HUES48 (cell line): ENCODE measurements around the gene C10orf120.

Experiments
- H3K27ac ChIP-seq: one replicate; pipeline ENCODE4 v1.7.0; 2013; ENCODE audit warnings: low read depth, low read length, inconsistent platforms
- H3K27me3 ChIP-seq: 2 replicates; pipeline ENCODE4 v1.6.1; 2013; ENCODE audit warnings: mild to moderate bottlenecking, low read length; ENCODE audit not compliant: control insufficient read depth, insufficient read depth
- H3K36me3 ChIP-seq: 2 replicates; pipeline ENCODE4 v1.6.1; 2013; ENCODE audit warnings: low read length; ENCODE audit not compliant: control insufficient read depth, insufficient read depth
- H3K4me1 ChIP-seq: 2 replicates; pipeline ENCODE4 v1.6.1; 2013; ENCODE audit warnings: mild to moderate bottlenecking, low read length; ENCODE audit not compliant: control insufficient read depth, insufficient read depth
- H3K4me3 ChIP-seq: 2 replicates; pipeline ENCODE4 v1.5.1; 2013; ENCODE audit warnings: mild to moderate bottlenecking, low read depth, low read length
- H3K9ac ChIP-seq: 2 replicates; pipeline ENCODE4 v1.6.1; 2013; ENCODE audit warnings: mild to moderate bottlenecking, low read depth, low read length, moderate library complexity
- H3K9me3 ChIP-seq: 2 replicates; pipeline ENCODE4 v1.6.1; 2013; ENCODE audit warnings: low read length; ENCODE audit not compliant: control insufficient read depth, insufficient read depth

C10orf120 gene

GRCh38 chr10:122699796-122700455 is at the start of gene C10orf120:
C10orf120 (minus strand) TSS chr10:122699846; CDS start chr10:122699790, 56 bp downstream.
- peaks cover 7% of the 10 kb centered on the region; the same call in 1 of the 2 replicates for H3K4me1 ChIP-seq
- H3K9me3 ChIP-seq, result no peaks in the 10 kb centered on the region
- H3K27me3 ChIP-seq, result no peaks in the 10 kb centered on the region
- no peak within 1 kb of the TSS for H3K4me3 ChIP-seq
- H3K36me3 ChIP-seq, result no peaks in the 10 kb centered on the region
- no peak within 1 kb of the TSS for H3K27ac ChIP-seq
- H3K9ac ChIP-seq, result no peak within 1 kb of the TSS

GRCh38 chr10:122748496-122748895 is 48.9 kb upstream of the C10orf120 start:
- Histone ChIP-seq H3K27ac (no peak overlapping the region), H3K36me3 (no peaks in the 10 kb centered on the region), H3K4me3 (no peak overlapping the region), H3K27me3 (no peaks in the 10 kb centered on the region), H3K9ac (no peak overlapping the region), H3K4me1 (no peaks in the 10 kb centered on the region), H3K9me3 (no peaks in the 10 kb centered on the region)

GRCh38 chr10:122746408-122746807 is 46.8 kb upstream of the C10orf120 start:
- H3K36me3 ChIP-seq, result no peaks in the 10 kb centered on the region
- H3K4me3 ChIP-seq, result no peak overlapping the region
- no peaks in the 10 kb centered on the region for H3K27me3 ChIP-seq
- H3K4me1 ChIP-seq, result no peaks in the 10 kb centered on the region
- H3K9me3 ChIP-seq, result no peaks in the 10 kb centered on the region
- H3K9ac ChIP-seq, result no peak overlapping the region
- no peak overlapping the region for H3K27ac ChIP-seq

- no peak overlapping the region for H3K4me3 ChIP-seq
- H3K9me3 ChIP-seq, result no peaks in the 10 kb centered on the region
- H3K4me1 ChIP-seq, result no peaks in the 10 kb centered on the region
- H3K9ac ChIP-seq, result no peak overlapping the region
- no peaks in the 10 kb centered on the region for H3K36me3 ChIP-seq
- H3K27ac ChIP-seq, result no peak overlapping the region
- no peaks in the 10 kb centered on the region for H3K27me3 ChIP-seq
Measured at GRCh38 chr10:122744257-122744656, 44.6 kb upstream of the C10orf120 start.

- Histone ChIP-seq H3K27me3 (no peaks in the 10 kb centered on the region), H3K9me3 (no peaks in the 10 kb centered on the region), H3K9ac (no peak overlapping the region), H3K4me1 (no peaks in the 10 kb centered on the region), H3K27ac (no peak overlapping the region), H3K36me3 (no peaks in the 10 kb centered on the region), H3K4me3 (no peak overlapping the region)
Measured at GRCh38 chr10:122740640-122741039, 41.0 kb upstream of the C10orf120 start.

- Histone ChIP-seq H3K9ac (no peak overlapping the region), H3K36me3 (no peaks in the 10 kb centered on the region), H3K9me3 (no peaks in the 10 kb centered on the region), H3K27me3 (no peaks in the 10 kb centered on the region), H3K4me1 (0 out of 2 replicates have a peak, but pooled peaks cover 3% of the 10 kb centered on the region), H3K4me3 (no peak overlapping the region), H3K27ac (no peak overlapping the region)
Measured at GRCh38 chr10:122738031-122738430, 38.4 kb upstream of the C10orf120 start.

GRCh38 chr10:122733931-122734665 is 34.5 kb upstream of the C10orf120 start:
- Histone ChIP-seq H3K27me3 (no peaks in the 10 kb centered on the region), H3K9ac (no peak overlapping the region), H3K27ac (no peak overlapping the region), H3K9me3 (no peaks in the 10 kb centered on the region), H3K36me3 (no peaks in the 10 kb centered on the region), H3K4me1 (0 out of 2 replicates have a peak, but pooled peaks cover 3% of the 10 kb centered on the region), H3K4me3 (no peak overlapping the region)

- H3K27ac ChIP-seq, result no peak overlapping the region
- H3K9ac ChIP-seq, result no peak overlapping the region
- H3K27me3 ChIP-seq, result no peaks in the 10 kb centered on the region
- no peaks in the 10 kb centered on the region for H3K36me3 ChIP-seq
- H3K9me3 ChIP-seq, result no peaks in the 10 kb centered on the region
- no peak overlapping the region for H3K4me3 ChIP-seq
- 0 out of 2 replicates have a peak, but pooled peaks cover 3% of the 10 kb centered on the region for H3K4me1 ChIP-seq
Measured at GRCh38 chr10:122733443-122733842, 33.8 kb upstream of the C10orf120 start.

- H3K36me3 ChIP-seq, result no peaks in the 10 kb centered on the region
- H3K4me3 ChIP-seq, result no peak overlapping the region
- no peak overlapping the region for H3K9ac ChIP-seq
- H3K9me3 ChIP-seq, result no peaks in the 10 kb centered on the region
- H3K27ac ChIP-seq, result no peak overlapping the region
- no peaks in the 10 kb centered on the region for H3K27me3 ChIP-seq
- peaks cover 6% of the 10 kb centered on the region; the same call in 1 of the 2 replicates for H3K4me1 ChIP-seq
Measured at GRCh38 chr10:122730238-122730637, 30.6 kb upstream of the C10orf120 start.

- H3K36me3 ChIP-seq, result no peaks in the 10 kb centered on the region
- no peak overlapping the region for H3K4me3 ChIP-seq
- H3K9ac ChIP-seq, result no peak overlapping the region
- H3K9me3 ChIP-seq, result no peaks in the 10 kb centered on the region
- peaks cover 6% of the 10 kb centered on the region; the same call in 1 of the 2 replicates for H3K4me1 ChIP-seq
- H3K27ac ChIP-seq, result no peak overlapping the region
- no peaks in the 10 kb centered on the region for H3K27me3 ChIP-seq
Measured at GRCh38 chr10:122729126-122729525, 29.5 kb upstream of the C10orf120 start.

GRCh38 chr10:122727426-122727825 is 27.8 kb upstream of the C10orf120 start:
- Histone ChIP-seq H3K36me3 (no peaks in the 10 kb centered on the region), H3K4me3 (no peak overlapping the region), H3K4me1 (peaks cover 4% of the 10 kb centered on the region; the same call in 1 of the 2 replicates), H3K9me3 (no peaks in the 10 kb centered on the region), H3K27me3 (no peaks in the 10 kb centered on the region), H3K9ac (no peak overlapping the region), H3K27ac (no peak overlapping the region)
